BJ (cell line): ENCODE measurements around the gene PTPRM. TPM values are rescaled to one million over a fixed set of nuclear protein-coding genes. Genes with fewer than 3 reads are reported as not detected.

ENCODE experiments used
- CTCF ChIA-PET: fragments of 350-600 bp; formaldehyde crosslinking; extraction: SDS; loops from one replicate; lab custom pipeline; 2021; ENCODE audit warnings: antibody characterized with exemption, inconsistent platforms; lab: Yijun Ruan, JAX
- POLR2A ChIA-PET: fragments of 300-600 bp; sonication (Branson Sonifier 250); formaldehyde crosslinking; extraction: SDS; loops from one replicate; lab custom pipeline; 2021; ENCODE audit warnings: antibody characterized with exemption; lab: Charles Lee
- DNase-seq: peaks from one replicate; pipeline ENCODE4 v3.0.0-alpha.2; 2011; ENCODE audit warnings: low read depth
- H3K27me3 ChIP-seq: 2 replicates; pipeline ENCODE4 v1.6.0; 2011; ENCODE audit warnings: low read length; ENCODE audit not compliant: control insufficient read depth, insufficient read depth
- H3K36me3 ChIP-seq: 2 replicates; pipeline ENCODE4 v1.5.1; 2011; ENCODE audit warnings: low read length; ENCODE audit not compliant: control insufficient read depth, insufficient read depth
- H3K4me3 ChIP-seq: 2 replicates; pipeline ENCODE4 v1.5.1; 2011; ENCODE audit warnings: low read depth, mild to moderate bottlenecking, control low read depth, low read length
- polyA plus RNA-seq: library from polyadenylated mRNA; depleted of rRNA; stranded (reverse); fragments of >200 nt; gene quantifications from 2 replicates; pipeline ENCODE4 v1.2.3, GENCODE V29; 2011
- TF ChIP-seq, protein P1 (sequence below): IDR thresholded peaks from 2 replicates; pipeline ENCODE4 v1.5.1; 2011; ENCODE audit warnings: low read depth, mild to moderate bottlenecking, control low read depth, inconsistent platforms, low read length, moderate library complexity; ENCODE audit not compliant: insufficient read depth

PTPRM gene
- polyA plus RNA-seq, 1 experiment, result 149 TPM

DNA sequence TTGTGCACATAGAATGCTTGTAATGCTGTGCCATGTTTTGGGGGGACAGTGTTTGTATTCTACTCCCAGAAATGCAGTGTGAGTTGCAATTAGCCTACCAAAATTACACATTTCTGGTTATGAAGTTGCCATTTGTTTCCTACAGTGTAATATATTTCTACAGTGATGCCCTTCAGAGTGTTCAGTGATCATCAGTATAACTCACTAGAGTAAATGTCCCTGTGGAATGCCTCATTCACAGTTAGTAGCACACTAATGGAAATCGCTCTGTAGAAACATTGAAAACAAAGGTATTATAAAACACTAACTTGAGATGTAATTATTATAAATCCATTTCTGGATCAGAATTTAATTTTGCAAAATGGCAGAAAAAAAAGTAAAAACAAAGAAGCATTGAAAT, 498.7 kb downstream of the PTPRM start:
- no peaks in the 10 kb centered on the region for H3K27me3 ChIP-seq
- ChIA-PET POLR2A (no interaction called here), CTCF (no interaction called here)
- TF ChIP-seq, protein P1, sequence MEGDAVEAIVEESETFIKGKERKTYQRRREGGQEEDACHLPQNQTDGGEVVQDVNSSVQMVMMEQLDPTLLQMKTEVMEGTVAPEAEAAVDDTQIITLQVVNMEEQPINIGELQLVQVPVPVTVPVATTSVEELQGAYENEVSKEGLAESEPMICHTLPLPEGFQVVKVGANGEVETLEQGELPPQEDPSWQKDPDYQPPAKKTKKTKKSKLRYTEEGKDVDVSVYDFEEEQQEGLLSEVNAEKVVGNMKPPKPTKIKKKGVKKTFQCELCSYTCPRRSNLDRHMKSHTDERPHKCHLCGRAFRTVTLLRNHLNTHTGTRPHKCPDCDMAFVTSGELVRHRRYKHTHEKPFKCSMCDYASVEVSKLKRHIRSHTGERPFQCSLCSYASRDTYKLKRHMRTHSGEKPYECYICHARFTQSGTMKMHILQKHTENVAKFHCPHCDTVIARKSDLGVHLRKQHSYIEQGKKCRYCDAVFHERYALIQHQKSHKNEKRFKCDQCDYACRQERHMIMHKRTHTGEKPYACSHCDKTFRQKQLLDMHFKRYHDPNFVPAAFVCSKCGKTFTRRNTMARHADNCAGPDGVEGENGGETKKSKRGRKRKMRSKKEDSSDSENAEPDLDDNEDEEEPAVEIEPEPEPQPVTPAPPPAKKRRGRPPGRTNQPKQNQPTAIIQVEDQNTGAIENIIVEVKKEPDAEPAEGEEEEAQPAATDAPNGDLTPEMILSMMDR, result no peak
- no peaks in the 10 kb centered on the region for H3K36me3 ChIP-seq
- DNase-seq, result no peak
- no peak overlapping the region for H3K4me3 ChIP-seq

DNA sequence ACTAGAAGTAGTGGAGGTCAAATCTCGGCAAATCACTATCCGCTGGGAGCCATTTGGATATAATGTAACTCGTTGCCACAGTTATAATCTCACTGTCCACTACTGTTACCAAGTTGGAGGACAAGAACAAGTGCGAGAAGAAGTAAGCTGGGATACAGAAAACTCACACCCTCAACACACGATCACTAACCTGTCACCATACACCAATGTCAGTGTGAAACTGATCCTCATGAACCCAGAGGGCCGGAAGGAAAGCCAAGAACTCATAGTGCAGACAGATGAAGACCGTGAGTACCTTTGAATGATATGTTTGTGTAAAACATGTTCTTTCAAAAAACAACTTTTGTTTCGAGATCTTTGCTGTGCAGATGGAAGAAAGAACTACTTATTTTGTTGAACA, 502.6 kb downstream of the PTPRM start:
- Histone ChIP-seq H3K4me3 (no peak overlapping the region), H3K36me3 (no peaks in the 10 kb centered on the region), H3K27me3 (no peaks in the 10 kb centered on the region)
- CTCF ChIA-PET, result no interaction called here
- DNase-seq, result no peak
- TF ChIP-seq, protein P1, result no peak
- POLR2A ChIA-PET, result no interaction called here

DNA sequence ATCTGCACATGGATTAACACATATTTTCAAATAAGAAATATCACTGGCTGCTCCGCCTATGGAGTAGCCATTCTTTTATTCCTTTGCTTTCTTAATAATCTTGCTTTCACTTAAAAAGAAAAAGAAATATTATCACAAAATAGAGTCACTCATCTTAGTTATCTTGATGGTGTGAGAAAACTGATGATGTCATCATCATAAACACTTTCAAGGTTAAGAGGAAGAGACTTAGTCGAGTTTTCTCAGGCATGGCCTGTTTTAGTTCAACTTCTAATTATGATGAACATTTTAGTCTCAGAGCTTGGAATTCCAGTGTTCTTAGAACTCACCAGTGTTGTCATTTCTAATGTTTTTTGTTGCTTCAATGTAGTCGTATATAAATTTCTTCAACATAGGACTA, 506.1 kb downstream of the PTPRM start:
- ChIA-PET CTCF (no interaction called here), POLR2A (no interaction called here)
- Histone ChIP-seq H3K4me3 (no peak overlapping the region), H3K27me3 (no peaks in the 10 kb centered on the region), H3K36me3 (no peaks in the 10 kb centered on the region)
- TF ChIP-seq, protein P1, result no peak
- no peak for DNase-seq

DNA sequence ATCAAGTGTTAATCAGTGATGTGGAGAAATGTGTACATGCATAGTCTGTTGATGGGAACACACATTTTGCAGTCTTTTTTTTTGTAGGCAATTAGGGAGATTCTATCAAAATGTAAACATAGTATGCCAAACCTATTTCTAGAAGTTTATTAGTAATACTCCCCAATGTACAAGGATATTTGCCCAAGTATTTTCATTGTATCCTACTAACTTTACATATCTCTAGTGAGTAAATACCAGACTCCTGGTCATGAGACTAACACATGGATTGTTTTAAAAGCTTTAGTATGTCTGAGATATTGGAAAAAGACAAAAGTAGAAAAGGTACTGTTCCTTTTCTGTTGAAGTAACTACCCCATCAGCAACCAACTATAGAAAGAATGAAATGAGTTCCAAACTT, 513.0 kb downstream of the PTPRM start:
- TF ChIP-seq, protein P1, result no peak
- DNase-seq, result no peak
- ChIA-PET CTCF (no interaction called here), POLR2A (no interaction called here)
- Histone ChIP-seq H3K36me3 (0 out of 2 replicates have a peak, but pooled peaks cover 1% of the 10 kb centered on the region), H3K27me3 (no peaks in the 10 kb centered on the region), H3K4me3 (no peak overlapping the region)

DNA sequence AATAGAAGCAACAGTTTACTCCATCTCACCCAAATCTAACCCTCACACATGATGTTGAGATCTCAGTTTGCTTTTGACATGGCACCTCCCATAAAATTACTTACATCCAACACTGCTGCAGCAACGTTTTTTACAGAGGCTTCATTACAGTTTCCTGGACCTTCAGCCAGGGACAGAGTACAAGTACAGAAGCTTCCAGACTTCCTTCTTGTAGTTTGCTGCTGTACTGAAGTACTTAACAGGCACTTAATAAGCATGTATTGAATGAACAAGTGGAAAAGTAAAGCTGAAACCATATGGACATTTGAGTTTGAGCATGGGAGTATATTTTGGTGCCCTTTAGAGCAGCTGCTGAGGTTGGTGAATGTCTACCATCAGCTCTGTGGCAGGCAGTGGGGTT, 514.2 kb downstream of the PTPRM start:
- CTCF ChIA-PET, result no interaction called here
- H3K4me3 ChIP-seq, result no peak overlapping the region
- peaks cover 1% of the 10 kb centered on the region; the same call in 1 of the 2 replicates for H3K36me3 ChIP-seq
- TF ChIP-seq, protein P1, result no peak
- POLR2A ChIA-PET, result no interaction called here
- H3K27me3 ChIP-seq, result no peaks in the 10 kb centered on the region
- DNase-seq, result no peak
